ENCODE results near the gene RIN3. TPM values are rescaled to one million over a fixed set of nuclear protein-coding genes. Genes with fewer than 3 reads are reported as not detected.

RIN3 gene
- total RNA-seq, 2 donors from 2014 or later, result 22.9 to 26.3 TPM

DNA sequence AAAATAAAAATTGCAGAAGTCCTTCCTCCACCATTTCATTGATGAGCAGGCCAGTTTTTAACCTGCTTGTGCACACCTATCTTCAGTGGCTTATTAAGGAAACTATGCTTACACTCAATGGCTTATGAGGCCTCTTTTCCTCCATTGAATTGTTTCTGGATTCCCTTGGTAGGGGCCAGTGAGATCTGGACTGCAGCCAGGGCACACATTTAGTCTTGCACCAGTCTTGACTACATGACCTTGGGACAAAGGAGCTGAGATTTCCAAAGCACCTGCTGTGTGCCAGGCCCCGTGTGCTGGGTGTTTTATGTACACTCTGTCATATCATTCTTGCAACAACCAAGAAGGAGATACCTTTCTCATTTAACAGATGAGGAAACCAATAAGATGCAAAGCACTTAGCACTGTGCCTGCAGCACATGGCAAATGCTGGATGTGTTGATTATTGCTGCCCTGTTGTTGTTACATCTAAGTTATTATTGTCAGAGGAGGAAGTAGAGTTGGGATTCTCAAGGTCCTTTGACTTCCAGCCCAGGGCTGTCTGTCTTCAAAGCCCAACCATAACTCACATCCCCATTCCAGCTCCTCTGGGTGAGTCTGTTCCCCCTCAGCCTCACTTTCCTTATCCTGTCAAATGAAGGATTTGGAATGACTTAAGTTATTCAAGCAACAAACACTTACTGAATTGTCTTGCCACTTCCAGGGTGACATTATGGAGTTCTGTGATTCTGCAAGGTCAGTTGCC, 31.6 kb upstream of the RIN3 start:
- DNase-seq, result peak in 1 of 2 donors; percentile 14
- intact Hi-C loops (cut with DNase I, micrococcal nuclease), result no loop called here
- ATAC-seq, result no peak

- ATAC-seq (no peak), DNase-seq (peak in 1 of 2 donors; percentile 14)
- intact Hi-C loops (cut with DNase I, micrococcal nuclease), result no loop called here
Measured at GRCh38 chr14:92482621-92483319, 30.8 kb upstream of the RIN3 start.

GRCh38 chr14:92484132-92484823, 29.3 kb upstream of the RIN3 start:
- DNase-seq (no peak), ATAC-seq (no peak)
- intact Hi-C loops (cut with DNase I, micrococcal nuclease), result no loop called here

- ATAC-seq, result no peak
- intact Hi-C loops (cut with DNase I, micrococcal nuclease), result no loop called here
- no peak for DNase-seq
Measured at GRCh38 chr14:92486881-92487280, 26.7 kb upstream of the RIN3 start.

GRCh38 chr14:92487513-92488133, 26.0 kb upstream of the RIN3 start:
- DNase-seq, result no peak
- intact Hi-C loops (cut with DNase I, micrococcal nuclease), result no loop called here
- ATAC-seq, result no peak

GRCh38 chr14:92489394-92490238, 24.0 kb upstream of the RIN3 start:
- DNase-seq (no peak), ATAC-seq (no peak)
- intact Hi-C loops (cut with DNase I, micrococcal nuclease), result no loop called here

DNA sequence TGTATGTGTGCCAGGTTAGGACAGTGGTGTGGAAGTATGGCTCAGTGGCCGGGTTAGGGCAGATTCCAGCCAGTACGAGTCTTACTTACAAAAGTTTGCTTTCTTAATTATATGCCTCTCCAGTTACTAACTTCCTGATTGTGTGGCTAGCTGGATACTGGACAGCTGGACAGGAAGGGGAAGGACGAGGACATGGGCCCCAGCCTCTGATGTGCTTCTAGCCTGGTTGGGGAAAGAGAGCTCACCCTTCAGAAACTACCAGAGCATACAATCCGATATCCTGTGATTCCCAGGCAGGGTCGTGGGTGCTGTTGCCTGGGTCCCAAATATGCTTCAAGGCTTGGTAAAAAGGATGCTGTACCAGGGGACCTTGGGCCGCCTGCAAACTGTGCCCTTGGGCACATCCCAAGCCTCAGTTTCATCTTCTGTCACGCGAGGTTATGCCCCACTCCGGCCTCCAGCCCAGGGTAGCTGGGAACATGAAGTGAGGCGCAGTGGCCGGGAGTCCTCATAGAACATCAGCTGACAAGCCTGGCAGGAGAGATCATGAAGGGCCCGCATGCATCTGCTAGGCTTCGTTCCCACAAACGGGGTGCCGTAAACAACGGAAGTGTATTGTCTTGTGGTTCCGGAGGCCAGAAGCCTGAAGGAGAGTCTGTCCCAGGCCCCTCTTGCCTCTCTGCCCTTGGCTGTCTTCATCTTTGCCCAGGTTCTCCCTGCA, 23.2 kb upstream of the RIN3 start:
- ATAC-seq, result no peak
- intact Hi-C loops (cut with DNase I, micrococcal nuclease), result no loop called here
- DNase-seq, result no peak

DNA sequence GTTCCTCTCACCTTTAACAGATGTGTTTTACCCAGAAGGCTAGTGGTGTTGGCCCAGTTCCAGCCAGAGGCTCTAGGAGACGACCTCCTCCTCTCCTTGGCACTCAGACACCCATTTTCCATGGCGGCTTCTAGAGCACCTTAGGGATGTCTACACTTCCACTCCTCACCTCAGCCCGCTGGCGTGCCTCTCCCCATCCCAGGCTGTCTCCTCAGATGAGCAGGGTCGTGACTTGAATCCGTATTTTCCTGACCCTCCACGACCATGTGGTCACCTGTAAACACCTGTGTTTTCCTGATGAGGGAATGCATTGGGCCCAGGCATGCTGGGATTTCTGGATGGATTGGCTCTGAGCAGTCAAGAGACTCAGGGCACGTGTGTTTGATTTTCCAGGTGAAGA, 21.8 kb upstream of the RIN3 start:
- no peak for DNase-seq
- no peak for ATAC-seq
- intact Hi-C loops (cut with DNase I, micrococcal nuclease), result no loop called here

DNA sequence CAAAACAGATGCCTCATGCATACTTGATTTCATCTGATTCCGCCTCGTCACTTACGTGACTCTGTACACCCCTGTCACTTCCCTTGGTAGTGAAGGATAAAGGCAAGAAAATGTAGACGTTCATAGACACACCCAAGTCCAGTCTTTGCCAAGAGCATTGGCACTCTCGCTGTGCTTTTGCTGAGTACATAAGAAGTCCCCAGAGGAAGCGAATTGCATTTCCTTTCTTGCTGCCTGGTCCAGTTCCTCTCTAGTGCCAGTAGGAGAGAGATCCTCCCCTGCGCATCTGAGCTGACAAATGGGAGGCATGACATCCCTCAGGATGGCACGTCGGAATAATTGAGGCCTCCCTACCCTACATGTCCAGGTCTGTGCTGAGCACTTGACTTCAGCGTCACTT, 21.3 kb upstream of the RIN3 start:
- DNase-seq, result no peak
- intact Hi-C loops (cut with DNase I, micrococcal nuclease), result no loop called here
- peak; percentile 72 for ATAC-seq

- DNase-seq (no peak), ATAC-seq (no peak)
- intact Hi-C loops (cut with DNase I, micrococcal nuclease), result no loop called here
Measured at GRCh38 chr14:92493024-92493423, 20.6 kb upstream of the RIN3 start.

DNA sequence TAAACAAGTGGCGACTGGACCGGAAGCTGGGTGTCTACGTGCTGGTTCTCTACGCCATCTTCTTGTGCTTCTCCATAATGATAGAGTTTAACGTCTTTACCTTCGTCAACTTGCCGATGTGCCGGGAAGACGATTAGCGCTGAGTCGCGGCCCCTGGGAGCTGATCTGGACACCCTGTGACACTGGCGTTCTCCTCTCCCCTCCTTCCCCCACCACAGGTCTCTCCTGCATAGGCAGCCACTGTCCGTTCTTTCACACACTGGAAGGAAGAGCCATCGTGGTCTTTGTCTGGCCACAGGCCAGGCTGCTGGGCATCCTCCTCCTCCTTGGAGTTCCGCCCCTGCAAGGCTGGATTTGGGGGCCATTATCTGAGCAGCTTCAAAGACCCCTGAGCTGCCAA, 20.1 kb upstream of the RIN3 start:
- DNase-seq, result no peak
- intact Hi-C loops (cut with DNase I, micrococcal nuclease), result no loop called here
- ATAC-seq, result no peak

GRCh38 chr14:92494512-92494911, 19.1 kb upstream of the RIN3 start:
- DNase-seq, result no peak
- intact Hi-C loops (cut with DNase I, micrococcal nuclease), result no loop called here
- no peak for ATAC-seq

GRCh38 chr14:92495027-92495426, 18.6 kb upstream of the RIN3 start:
- ATAC-seq (no peak), DNase-seq (peak in 1 of 2 donors; percentile 31)
- intact Hi-C loops (cut with DNase I, micrococcal nuclease), result no loop called here

- intact Hi-C loops (cut with DNase I, micrococcal nuclease), result no loop called here
- ATAC-seq, result no peak
- DNase-seq, result peak in 1 of 2 donors; percentile 15
Measured at GRCh38 chr14:92496191-92496857, 17.3 kb upstream of the RIN3 start.

GRCh38 chr14:92497391-92497790, 16.2 kb upstream of the RIN3 start:
- intact Hi-C loops (cut with DNase I, micrococcal nuclease), result no loop called here
- no peak for ATAC-seq
- no peak for DNase-seq

DNA sequence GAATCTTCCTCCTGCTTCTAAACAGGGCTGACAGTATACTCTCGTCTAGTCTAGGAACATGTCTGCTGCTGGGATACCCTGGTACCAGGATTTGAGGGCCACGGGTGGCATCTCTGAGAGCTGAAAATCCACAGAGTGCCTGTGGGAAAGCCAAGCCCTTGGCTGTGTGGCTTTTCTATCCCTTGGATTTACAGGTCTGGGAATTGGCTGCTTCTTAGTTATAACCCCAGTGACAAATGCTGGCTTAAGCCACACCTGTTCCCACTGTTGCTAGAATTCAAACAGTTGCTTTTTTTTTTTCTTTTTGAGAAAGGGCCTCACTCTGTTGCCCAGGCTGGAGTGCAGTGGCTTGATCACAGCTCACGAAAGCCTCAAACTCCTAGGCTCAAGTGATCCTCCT, 14.3 kb upstream of the RIN3 start:
- DNase-seq (no peak), ATAC-seq (peak; percentile 32)
- intact Hi-C loops (cut with DNase I, micrococcal nuclease), result no loop called here

GRCh38 chr14:92500491-92500941, 13.1 kb upstream of the RIN3 start:
- ATAC-seq, result no peak
- DNase-seq, result no peak
- intact Hi-C loops (cut with DNase I, micrococcal nuclease), result no loop called here

Measured in left colon (tissue), 2 donors.